GM12872 (cell line): ENCODE measurements around the gene BAAT.

Source experiments
- TF ChIP-seq, protein P1 (sequence below): IDR thresholded peaks from 3 replicates; pipeline ENCODE4 v1.5.1; 2011; ENCODE audit warnings: low read depth, mild to moderate bottlenecking, low read length, moderate library complexity; ENCODE audit not compliant: insufficient read depth

BAAT gene

DNA sequence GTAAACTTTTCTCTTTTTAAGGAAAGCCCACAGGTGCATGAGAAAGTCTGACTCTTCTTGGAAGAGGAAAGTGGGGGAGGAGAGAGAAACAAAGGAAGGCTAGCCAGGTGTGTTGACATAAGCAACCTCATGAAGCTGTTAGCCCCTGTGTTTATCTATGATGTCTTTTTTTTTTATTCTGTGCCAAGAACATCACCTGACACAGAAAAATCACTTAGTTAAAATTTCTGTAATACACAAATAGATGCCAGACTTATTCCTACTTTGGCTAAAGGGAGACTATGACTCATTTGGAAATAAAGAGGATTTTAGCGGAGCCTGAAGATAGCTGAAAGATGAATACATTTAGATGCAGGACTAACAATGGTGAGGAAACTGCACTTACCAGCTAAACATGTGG, 58.3 kb downstream of the BAAT start:
- TF ChIP-seq, protein P1, sequence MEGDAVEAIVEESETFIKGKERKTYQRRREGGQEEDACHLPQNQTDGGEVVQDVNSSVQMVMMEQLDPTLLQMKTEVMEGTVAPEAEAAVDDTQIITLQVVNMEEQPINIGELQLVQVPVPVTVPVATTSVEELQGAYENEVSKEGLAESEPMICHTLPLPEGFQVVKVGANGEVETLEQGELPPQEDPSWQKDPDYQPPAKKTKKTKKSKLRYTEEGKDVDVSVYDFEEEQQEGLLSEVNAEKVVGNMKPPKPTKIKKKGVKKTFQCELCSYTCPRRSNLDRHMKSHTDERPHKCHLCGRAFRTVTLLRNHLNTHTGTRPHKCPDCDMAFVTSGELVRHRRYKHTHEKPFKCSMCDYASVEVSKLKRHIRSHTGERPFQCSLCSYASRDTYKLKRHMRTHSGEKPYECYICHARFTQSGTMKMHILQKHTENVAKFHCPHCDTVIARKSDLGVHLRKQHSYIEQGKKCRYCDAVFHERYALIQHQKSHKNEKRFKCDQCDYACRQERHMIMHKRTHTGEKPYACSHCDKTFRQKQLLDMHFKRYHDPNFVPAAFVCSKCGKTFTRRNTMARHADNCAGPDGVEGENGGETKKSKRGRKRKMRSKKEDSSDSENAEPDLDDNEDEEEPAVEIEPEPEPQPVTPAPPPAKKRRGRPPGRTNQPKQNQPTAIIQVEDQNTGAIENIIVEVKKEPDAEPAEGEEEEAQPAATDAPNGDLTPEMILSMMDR, result no peak

DNA sequence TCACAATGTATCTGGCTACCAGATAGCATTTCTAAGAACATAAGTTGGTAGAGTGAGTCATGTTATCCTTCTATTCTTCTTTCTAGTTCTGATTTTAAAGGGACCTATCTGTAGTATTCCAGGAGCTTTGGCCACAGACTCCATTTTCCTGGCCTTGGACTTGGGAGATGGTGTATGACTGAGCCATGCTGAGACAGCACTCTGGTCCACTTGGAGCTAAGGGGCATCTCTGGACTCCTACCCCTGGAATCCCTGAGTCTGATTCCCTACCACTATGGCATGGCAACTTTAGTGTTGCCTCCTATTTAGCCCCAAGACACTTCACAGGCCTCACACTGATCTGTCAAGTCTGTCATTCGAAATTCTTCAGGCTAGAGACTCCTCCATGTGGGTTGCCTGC, 58.8 kb downstream of the BAAT start:
- TF ChIP-seq, protein P1, result no peak

DNA sequence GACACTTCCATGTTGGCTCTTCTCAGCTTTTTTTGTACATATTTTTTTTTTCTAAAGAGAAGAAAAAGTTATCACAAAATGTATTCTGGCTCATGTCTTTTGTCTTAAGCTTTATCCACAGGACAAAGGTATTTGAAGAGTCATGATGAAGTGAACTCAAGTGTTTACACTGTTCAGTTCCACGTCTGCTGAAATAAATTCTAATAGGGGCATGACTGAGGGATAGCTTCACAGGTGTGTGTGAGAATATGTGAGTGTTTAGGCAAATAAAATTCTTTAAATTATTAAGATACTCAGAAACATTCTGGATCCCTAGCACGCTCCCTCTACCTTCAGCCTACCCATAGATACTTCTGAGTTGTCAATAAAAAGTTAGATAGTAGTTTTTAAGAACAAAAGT, 59.8 kb downstream of the BAAT start:
- TF ChIP-seq, protein P1, result no peak

DNA sequence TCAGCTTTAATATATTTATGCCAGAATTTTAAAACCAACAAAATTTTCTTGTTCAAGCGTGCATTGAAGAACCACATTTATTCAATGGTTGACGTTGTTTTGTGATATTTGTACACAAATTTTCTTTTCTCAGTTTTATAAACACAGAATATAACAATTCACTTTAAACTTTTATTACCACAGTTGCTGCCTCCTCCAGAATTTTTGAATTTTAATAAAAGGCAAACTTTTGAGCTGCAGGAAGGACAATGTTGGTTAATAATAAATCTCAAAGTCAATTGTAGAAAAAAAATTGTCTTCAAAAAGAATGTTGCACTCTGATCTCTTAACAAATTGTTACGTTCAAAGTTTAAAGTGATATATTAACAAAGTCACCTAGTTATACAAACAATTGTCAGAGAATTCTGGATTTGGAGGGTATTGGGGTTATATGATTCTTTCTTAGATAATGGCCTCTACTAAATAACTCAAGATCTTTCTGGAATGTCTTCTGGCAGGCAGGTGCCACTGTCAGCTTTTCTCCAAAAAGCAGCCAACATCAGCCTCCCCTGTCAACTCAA, 60.5 kb downstream of the BAAT start:
- TF ChIP-seq, protein P1, result no peak

DNA sequence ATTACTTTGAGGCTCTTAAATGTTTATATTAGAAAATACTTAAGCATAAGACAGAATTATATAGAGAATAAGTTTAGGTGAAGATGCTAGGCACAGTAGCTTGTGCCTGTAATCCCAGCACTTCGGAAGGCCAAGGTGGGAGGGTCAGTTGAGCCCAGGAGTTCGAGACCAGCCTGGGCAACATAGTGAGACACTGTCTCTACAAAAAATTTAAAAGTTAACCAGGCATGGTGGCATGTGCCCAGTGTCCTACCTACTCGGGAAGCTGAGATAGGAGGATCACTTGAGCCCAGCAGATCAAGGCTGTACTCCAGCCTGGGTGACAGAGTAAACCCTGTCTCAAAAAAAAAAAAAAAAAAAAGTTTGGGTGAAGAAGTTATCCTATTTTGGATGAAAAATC, 61.7 kb downstream of the BAAT start:
- TF ChIP-seq, protein P1, result no peak

DNA sequence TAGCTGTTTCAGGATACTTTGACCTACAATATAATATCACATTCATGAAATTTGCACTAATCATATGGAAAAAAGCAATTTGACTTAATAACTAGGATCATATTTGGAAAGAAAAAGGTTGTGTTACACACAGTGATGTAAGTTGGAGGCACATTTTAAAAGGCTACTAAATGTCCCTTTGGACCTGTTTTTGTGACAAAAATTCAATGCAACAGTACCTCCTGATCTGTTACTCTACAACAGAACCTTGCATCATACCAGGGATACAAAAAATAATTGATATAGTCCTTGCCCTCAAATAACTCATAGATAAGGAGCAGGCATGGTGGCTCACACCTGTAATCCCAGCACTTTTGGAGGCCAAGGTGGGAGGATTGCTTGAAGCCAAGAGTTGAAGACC, 67.1 kb downstream of the BAAT start:
- TF ChIP-seq, protein P1, result no peak

DNA sequence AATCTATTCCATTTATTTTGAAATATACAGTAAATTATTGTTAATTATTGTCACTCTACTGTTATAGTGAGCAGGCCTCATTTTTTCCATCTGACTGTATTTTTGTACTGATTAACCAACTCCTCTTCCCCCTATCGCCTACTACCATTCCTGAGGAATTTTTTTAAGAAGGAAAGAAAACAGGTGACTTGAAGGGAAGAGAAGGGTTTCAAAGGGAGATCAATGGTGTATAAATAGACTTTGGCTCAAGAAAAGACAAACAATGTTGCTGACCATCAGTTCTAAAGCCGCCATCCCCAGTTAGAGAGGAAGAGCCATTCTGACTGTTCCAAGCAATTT, 69.7 kb downstream of the BAAT start:
- TF ChIP-seq, protein P1, result no peak

DNA sequence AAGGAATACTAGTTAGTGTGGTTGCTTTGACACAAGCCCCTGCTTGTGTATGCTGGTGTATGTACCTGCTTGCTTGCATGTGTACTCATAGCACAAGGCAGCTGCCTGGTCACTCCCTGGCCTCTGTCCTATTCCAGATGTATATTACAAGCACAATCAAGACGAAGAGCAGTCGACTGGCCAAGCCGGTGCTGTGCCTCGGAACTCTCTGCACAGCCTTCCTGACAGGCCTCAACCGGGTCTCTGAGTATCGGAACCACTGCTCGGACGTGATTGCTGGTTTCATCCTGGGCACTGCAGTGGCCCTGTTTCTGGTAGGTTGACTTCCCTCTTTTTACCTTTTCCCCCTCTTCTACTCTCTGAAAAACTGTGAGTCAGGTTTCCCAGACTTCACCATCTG, 72.1 kb downstream of the BAAT start:
- TF ChIP-seq, protein P1, result no peak
